Measurements from ENCODE around the gene SLC23A3.

DNA sequence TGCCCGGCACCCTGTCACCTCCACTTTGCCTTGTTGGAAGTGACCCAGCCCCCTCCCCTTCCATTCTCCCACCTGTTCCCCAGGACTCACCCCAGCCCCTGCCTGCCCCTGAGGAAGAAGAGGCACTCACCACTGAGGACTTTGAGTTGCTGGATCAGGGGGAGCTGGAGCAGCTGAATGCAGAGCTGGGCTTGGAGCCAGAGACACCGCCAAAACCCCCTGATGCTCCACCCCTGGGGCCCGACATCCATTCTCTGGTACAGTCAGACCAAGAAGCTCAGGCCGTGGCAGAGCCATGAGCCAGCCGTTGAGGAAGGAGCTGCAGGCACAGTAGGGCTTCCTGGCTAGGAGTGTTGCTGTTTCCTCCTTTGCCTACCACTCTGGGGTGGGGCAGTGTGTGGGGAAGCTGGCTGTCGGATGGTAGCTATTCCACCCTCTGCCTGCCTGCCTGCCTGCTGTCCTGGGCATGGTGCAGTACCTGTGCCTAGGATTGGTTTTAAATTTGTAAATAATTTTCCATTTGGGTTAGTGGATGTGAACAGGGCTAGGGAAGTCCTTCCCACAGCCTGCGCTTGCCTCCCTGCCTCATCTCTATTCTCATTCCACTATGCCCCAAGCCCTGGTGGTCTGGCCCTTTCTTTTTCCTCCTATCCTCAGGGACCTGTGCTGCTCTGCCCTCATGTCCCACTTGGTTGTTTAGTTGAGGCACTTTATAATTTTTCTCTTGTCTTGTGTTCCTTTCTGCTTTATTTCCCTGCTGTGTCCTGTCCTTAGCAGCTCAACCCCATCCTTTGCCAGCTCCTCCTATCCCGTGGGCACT is 12.7 kb upstream of the SLC23A3 start:
- TF ChIP-seq CTCF (conservative IDR thresholded peaks at IDR 0.05; ENCODE audit: low read depth, low read length) (no peak), EZH2 (IDR thresholded peaks at IDR 0.05; ENCODE audit: low read length, unreplicated experiment) (no peak), EZH2phosphoT487 (IDR thresholded peaks at IDR 0.05; ENCODE audit: borderline replicate concordance, low read length) (no peak)
